Cardiac fibroblast (primary cell): Measurements from ENCODE around the gene FKBP3.

ENCODE experiments used
- DNase-seq, 2 donors: peaks; one replicate each; pipeline versions ENCODE4 v3.0.0 to v3.0.0-alpha.2; 2010; ENCODE audit warnings: low read depth in 2 of 2
- H3K4me3 ChIP-seq, 2 donors: replicated peaks in 1 of 2; 1 replicate in 1 of 2; 2 replicates in 1 of 2; pipeline ENCODE4 v1.5.1; 2011; ENCODE audit warnings: low read depth in 2 of 2, low read length in 2 of 2, mild to moderate bottlenecking in 2 of 2, moderate library complexity in 1 of 2
- CTCF ChIP-seq: IDR thresholded peaks from one replicate; pipeline ENCODE4 v1.5.1; 2011; ENCODE audit warnings: low read depth, mild to moderate bottlenecking, low read length, inconsistent platforms

FKBP3 gene

GRCh38 chr14:45135659-45136395 is 1.5 kb upstream of the FKBP3 start, which contains the start of gene FANCM:
Gene FANCM, plus strand, starts transcription at chr14:45135930. Its CDS starts 102 bp downstream, at chr14:45136032.
- TF ChIP-seq CTCF = no peak
- peak within 1 kb of the TSS; percentile 88 to 91 for H3K4me3 ChIP-seq
- peak; percentile 99 for DNase-seq

GRCh38 chr14:45135156-45135555 is 875 bp upstream of the FKBP3 start:
- DNase-seq = peak in 1 of 2 donors; percentile 55
- H3K4me3 ChIP-seq = peak overlapping the region; percentile 38 to 88
- no peak for TF ChIP-seq CTCF

GRCh38 chr14:45133683-45134050 is 614 bp downstream of the FKBP3 start:
- H3K4me3 ChIP-seq = peak overlapping the region; percentile 75 to 78
- no peak for DNase-seq
- no peak for TF ChIP-seq CTCF

GRCh38 chr14:45128963-45129629 is 5.2 kb downstream of the FKBP3 start:
- no peak overlapping the region for H3K4me3 ChIP-seq
- no peak for DNase-seq
- TF ChIP-seq CTCF = no peak

GRCh38 chr14:45125754-45126153 is 8.5 kb downstream of the FKBP3 start:
- TF ChIP-seq CTCF = no peak
- DNase-seq = no peak
- no peak overlapping the region for H3K4me3 ChIP-seq

- no peak for TF ChIP-seq CTCF
- no peak for DNase-seq
- H3K4me3 ChIP-seq = no peak overlapping the region
Observed at GRCh38 chr14:45123271-45123670, 11.0 kb downstream of the FKBP3 start.
